Cerebellar nuclear complex (tissue), 1 donor: ENCODE results near the gene NDUFS7.

ENCODE experiments used
- DNase-seq, 2 experiments: peaks; one replicate each; lab custom pipeline; 2025; lab: John Stamatoyannopoulos, UW

Gene NDUFS7

DNA sequence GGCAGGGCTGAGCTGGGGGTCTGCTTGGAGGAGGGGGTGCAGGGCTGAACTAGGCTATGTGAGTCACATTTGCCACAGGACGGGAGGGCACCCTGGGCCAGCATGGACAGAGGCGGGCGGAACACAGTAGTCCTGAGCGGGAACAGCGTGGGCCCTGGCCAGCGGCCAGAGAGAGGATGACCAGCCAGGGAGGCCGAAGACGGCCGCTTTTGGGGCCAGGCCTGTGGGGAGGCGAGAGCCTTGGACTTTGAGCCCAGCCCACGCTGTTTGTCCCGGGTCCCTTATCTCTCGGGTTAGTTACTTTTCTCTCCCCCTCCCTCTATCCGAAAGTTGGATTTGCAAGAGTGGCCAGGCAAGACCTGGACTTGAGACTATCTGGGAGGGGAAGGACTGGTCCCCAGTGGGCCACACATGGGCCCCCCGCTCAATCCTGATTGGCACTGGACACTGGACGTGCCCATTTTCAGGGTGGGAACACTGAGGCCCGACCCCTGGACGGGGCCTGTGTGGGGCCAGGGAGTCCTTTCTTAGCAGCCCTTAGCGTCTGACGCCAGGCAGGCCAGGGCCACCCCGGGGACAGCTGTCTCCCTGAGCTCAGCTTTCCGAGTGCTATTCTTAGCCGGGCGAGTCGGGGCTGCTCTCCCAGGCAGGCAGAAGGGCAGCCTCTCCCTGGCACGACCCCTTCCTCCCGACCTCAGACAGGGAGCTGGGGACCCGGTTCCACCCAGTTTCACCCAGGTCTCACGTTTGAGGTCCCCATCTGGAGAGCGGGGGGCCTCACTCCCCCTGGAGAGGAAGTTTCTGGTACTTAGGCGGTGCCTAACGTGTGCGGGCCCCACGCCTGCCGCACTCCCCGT is 16.8 kb downstream of the NDUFS7 start:
- peak in 1 of 2 experiments; percentile 40 for DNase-seq

DNA sequence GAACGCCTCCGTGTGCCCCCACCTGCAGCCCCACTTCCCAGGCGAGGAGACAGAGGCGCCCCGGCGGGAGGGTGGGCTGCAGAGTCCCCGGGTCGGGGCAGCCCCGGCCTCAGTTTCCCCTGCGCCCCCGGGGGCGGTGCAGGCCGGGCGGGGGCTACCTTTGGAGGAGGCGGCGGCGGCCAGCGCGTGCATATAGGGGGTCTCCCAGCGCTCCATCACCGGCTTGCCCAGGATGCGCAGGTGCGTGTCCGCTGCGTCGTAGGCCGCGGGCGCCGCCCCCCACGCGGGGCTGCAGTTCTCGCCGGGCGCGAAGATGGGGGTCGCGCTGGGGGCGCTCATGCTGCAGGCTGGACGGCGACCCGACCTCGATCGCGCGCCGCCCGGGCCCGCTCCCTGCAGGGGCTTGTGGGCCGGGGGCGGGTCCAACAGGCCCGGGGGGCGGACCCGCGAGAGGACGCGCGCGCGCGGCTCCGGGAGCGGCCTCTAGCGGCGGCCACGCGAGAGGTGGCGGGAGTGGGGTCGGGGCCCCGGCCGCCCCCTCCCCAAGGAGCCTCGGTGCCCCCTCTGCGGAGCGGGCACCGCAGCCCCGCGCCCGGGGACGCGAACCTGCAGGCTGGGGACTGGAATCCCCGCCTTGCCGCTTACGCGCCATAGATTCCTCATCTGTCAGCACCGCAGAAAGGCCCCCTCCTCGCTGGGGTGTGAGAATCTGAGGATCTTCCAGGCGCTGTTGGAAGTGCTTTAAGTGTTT is 17.6 kb downstream of the NDUFS7 start, which contains the start of gene GAMT:
TSS of gene GAMT (minus strand) at position 405 of the 751 bp plus-strand sequence. CDS start at position 339, 66 bp downstream.
- no peak for DNase-seq

DNA sequence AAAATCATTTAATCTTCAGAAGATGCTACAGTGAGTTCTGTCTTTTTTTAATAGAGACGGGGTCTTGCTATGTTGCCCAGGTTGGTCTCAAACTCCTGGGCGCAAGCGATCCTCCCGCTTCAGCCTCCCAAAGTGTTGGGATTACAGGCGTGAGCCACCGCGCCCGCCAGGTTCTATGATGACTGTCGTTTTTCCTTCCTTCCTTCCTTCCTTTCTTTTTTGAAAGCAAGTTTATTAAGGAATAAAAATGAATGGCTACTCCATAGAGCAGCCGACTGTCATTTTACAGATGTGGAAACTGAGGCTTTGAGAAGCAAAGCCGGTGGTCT is 18.1 kb downstream of the NDUFS7 start:
- no peak for DNase-seq

DNA sequence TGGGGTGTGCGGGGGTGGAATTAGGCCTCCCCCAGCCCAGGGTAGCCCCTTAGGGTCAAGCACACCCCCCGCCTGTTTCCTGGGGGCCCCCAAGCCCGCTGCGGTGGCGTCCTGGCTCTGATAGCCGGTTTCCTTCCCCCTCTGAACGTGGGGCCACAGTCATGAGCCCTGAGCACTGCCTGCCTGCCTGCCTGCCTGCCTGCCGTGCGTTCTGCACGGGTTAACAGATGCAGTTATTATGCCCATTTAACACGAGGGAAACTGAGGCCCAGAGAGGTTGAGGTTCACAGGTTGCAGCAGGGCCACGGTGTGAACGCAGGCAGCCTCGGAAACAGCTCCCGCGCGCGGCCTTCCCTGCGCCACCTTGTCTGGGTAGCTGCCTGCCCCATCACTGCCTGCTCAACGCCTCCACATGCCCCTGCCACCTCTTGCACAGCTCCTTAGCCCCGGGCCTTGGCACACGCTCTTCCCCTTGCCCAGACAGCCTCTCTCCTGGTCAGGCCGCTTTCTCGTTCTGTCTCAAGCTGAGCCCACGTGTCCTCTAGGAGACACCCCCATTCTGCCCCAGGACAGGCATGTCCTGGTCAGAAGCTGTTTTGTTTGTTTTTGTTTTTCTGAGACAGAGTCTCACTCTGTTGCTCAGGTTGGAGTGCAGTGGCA is 18.8 kb downstream of the NDUFS7 start:
- no peak for DNase-seq

DNA sequence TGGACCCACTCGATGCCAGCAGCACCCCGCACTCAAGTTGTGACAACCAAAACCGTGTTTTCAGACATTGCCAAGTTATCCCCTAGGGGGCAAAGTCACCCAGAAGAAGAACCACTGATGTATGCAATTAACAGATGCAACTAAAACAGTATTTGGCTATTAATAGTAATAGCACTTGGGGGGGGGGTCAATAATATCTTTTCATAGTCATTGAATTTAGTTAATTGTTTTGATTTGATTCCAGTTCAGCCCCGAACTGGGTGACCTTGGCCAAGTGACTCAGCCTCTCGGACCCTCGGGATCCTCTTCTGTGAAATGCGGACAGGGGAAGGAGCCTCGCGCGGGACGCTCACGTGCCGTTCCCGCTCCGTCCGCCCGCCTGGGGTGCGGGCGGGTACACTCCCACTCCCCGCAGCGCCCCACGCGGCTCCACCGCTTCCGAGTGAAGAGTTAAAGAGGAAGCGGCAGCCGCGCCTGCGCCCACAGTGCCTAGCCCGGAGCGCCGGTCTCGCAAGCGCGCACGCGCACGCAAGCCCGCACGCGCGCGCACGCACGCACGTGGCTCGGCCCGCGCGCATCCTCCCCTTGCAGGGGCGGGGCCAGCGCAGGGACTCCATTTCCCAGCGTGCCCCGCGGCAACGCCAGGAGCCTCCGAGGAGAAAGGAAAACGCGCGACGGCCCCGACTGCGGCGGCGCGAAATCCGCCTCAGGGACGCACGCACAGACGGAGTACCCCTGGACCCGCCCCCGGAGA is 23.2 kb downstream of the NDUFS7 start:
- peak; percentile 82 to 88 for DNase-seq

DNA sequence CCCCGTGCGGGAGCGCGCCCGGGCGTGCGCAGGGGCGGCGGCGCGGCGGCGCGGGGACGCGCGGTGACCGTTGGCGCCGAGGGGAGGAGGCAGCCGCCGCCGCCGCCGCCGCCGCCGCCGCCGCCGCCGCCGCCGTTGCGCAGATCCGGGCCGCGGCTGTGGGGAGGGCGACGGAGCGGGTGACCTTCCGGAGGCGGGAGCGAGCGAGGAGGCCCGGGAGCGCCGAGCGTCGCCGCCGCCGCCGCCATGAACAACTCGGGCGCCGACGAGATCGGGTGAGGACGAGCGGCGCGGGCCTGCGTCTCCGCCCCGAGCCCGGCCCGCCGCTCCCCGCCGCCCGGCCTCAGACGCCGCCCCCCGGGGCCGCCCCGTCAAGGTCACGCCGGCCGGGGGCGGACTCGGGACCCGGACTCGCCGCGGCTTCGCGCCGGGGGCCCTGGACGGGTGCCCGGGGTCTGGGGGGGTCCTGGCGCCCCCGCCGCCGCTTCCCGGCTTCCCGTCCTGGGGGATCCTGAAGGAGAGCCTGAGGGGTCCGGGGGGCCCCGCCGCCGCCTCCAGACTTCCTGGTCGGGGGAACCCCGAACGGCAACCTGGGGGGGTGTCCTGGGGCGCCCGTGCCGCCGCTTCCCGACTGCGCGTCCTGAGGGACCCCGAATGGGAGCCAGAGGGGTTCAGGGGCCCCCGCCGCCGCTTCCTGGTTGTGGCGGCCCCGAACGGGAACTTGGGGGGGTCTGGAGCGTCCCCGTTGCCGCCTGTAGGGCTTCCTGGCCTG is 24.0 kb downstream of the NDUFS7 start, which contains the start of gene DAZAP1:
TSS of gene DAZAP1 (plus strand) at position 59 of the 772 bp plus-strand sequence. CDS start at position 247, 188 bp downstream.
- DNase-seq: no peak

DNA sequence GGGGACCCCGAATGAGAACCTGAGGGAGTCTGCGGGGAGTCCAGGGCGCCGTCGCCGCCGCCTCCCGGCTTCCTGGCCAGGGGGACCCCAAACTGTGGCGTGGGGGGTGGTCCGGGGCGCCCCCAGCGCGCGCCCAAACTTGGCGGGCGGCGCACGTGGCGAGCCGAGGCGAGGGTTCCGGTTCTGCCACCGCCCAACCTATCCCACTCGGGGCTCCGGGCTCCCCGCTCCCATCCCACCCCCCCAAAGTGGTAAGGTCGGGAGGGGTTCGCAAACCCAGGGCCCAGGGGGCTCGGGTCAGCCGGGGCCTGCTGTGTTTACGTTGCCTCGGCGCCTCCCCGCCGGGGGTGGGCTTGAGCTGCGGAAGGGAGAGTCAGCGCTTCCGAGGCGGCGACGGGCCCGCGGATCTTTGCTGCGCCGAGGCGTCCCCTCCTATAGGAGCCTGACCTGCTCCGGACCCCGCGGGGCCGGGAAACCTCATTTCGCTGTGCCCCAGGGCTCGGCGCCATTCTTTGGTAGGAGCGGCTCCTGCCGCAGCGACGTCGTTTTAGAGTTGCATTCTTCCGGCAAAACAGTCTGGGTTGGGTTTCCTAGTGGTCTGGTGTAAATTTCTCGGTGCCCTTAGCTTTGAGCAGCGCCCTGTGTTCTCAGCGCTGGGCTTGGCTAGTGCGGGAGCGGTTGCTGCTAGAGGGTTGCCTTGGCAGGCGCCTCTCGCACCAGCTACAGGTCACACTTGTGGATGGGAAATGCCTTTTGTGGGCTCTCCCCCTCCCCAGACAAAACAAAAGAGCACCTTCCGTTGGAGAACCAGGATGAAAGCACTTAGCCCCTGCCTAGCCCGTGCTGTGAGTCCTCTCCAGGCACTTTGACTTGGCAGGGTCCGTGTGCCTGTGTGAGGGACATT is 24.8 kb downstream of the NDUFS7 start:
- no peak for DNase-seq

DNA sequence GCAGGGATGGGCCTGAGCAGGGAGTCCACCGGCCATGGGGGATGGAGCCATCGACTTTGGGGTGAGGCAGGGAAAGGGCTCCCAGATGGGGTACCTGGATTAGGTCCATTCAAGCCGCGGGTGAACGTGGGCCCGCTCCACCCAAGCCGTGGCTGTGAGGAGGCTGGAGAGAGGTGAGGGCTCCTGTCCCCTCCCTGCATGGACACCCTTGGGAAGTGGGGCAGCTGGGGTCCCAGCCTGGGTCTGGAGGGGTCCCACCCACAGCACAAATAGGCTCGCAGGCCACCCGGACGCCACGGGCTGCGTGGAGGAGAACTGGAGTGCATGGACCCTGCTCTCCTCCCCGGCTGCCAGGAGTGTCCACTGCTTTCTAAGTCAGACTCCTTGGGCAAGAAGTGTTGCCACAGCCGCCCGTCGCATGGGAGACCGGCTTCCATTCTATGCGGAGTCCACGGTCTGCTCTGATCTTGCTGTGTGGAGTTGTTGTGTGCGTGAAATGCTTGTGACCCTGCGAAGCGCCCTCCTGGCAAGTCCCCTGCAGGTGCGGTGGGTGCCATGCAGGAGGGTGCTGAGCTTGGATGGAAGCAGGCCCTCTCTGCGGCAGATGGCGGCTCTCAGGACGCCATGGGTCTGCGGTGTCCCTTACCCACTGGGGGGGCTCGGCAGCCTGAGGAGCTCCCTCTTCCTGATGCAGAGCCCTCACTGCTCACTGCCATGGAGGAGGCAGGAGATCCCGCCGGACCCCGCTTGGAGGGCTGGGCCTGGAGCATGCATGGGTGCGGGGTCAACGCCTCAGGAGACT is 25.7 kb downstream of the NDUFS7 start:
- DNase-seq: no peak

DNA sequence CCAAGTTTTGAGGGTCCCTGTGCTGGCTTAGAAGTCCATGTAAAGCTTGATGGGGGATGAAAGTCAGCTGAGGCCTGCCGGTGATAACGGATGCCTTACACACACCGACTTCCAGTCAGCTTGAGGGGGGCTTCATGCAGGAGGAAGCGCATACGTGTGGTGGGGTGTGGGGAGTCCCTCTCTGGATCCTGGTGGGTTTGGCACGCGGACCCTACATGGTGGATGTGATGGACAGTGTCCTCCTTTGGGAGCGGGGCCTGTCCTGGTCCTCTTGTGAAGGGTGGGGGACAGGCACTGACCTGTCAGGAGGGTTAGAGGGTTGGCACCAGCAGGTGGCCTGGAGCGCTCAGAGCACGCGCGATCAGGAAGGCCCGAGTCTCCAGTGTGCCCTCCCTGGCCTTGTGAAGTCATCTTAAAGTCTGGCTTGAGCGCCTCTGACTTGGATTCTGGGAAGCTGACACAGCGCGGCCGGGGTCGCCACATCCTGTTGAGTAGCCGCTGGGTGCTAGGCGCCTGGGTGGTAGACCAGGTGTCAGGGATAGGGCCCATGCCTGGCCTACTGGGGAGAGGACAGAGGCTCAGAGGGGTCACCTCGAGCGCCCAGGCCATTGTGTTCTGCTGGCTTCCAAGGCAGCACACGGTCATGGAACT is 26.6 kb downstream of the NDUFS7 start:
- no peak for DNase-seq

DNA sequence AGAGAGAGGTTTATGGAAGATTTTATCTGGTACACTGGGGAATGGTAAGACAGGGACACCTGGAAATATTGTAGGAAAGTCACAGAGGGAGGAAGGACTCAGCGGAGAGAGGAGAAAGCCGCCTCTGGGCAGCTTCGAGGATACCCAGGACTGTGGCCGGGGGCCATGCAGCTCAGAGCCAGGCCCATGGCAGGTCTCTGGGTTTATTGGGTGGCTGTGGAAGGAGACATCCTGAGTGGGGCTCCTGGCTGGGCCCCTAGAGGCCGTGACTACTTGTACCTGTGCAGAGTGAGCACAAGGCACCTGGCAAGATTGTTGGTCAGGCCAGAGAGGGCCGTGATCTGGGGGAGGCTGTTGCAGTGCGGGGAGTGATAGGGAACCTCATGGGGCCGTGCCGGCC is 27.1 kb downstream of the NDUFS7 start:
- DNase-seq: no peak

DNA sequence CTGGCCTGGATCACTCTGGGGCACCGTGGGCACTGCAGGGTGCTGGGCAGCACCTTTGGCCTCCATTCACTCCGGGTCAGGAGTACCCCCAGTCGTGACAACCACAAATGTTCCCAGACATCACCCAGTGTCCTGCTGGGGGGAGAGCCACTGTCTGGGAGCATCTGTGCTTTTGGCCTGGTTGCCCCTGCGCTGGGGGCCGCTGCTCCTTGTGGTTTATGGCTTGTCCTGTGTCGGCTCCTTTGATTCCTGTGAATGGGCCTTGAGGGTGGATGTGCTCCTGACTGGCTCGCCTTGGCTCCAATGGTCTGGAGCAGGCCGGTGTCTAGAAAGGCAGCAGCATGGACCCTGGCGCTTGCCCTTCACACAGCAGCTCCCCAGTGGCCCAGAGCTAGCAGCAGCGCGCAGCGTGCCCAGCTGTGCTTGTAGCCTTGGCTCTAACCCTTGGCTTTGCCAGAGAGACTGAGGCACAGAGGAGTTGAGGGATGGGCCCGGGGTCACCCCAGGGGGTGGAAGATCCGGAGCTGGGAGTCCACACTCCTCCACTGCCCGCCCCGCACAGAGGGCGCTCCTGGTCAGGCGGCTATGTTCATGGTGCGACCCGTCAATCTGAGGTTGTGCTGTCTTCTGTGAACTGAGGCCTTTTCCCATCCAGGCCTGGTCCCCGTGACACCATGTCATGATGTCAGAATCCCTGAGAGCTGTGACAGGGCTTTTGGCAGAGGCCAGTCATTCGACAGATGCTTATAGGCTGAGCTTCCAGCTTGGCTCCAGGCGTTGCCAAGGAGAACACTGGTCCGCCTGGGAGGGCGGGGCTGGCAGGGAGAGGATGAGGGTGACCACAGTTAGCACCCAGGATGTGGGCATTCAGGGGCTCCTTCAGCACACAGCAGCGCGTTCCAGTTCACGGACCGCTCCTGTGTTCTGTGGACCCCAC is 27.8 kb downstream of the NDUFS7 start:
- DNase-seq: peak; percentile 36 to 71

DNA sequence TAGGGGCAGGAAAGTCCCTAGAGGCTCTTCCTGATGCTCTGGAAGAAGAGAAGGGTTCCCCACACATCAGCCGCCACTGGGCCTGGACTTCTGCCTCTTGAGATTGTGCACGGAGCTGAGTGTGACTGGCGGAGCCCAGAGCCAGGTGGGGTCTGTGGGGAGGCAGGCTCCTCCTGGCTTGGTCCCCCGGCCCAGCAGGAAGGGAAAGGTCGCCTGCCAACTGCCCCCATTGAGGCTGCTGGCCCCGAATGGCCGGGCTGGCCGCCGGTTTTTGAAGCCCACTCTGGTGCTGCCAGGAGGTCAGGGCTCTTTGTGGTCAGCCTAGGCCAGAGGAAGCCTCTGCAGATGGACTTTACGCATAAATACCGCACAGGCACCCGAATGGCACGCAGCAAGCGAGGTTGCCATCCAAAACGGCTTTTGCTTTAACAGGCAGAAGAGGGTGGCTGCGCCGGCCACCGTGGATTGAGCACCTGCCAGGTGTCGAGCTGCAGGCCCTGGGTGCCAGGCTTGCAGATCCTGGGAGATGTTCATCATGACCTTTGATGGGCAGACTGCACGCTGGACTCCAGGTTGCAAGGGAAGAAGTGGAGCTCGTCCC is 28.7 kb downstream of the NDUFS7 start:
- DNase-seq: no peak

DNA sequence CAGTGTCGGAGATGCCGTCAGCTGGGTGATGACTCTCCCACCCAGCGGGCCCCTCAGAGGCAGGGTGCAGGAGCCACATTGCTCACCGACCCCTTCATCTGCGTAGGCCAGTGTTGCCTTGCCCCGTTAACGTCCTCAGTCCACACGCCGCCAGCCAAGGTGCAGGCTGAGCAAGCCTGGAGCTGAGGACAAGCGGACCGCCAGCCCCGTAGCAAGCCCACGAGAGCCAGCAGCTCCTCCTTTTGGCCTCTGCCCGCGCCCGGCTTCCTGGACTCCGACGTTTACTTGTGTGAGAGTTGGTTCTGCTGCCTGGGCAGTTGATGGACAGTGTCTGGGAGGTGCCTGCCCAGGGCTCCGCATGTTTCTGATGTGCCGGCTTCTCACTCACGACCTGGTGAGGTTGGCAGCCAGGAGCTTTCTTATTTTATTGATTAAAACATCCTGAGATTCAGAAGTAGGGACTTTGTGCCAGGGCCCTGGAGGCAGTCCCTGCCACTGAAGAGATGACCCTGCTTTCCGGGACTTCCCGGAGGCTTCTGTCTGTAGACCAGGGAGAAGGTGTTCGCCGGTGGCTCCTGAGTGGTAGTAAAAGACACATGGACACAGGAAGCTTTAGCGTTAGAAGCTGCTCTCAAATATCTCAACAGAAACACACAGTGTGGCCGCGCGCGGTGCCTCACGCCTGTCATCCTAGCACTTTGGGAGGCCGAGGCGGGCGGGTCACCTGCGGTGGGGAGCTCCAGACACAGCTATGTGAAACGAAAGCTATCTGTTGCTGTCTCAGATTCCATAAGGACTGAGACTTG is 29.5 kb downstream of the NDUFS7 start:
- DNase-seq: no peak

DNA sequence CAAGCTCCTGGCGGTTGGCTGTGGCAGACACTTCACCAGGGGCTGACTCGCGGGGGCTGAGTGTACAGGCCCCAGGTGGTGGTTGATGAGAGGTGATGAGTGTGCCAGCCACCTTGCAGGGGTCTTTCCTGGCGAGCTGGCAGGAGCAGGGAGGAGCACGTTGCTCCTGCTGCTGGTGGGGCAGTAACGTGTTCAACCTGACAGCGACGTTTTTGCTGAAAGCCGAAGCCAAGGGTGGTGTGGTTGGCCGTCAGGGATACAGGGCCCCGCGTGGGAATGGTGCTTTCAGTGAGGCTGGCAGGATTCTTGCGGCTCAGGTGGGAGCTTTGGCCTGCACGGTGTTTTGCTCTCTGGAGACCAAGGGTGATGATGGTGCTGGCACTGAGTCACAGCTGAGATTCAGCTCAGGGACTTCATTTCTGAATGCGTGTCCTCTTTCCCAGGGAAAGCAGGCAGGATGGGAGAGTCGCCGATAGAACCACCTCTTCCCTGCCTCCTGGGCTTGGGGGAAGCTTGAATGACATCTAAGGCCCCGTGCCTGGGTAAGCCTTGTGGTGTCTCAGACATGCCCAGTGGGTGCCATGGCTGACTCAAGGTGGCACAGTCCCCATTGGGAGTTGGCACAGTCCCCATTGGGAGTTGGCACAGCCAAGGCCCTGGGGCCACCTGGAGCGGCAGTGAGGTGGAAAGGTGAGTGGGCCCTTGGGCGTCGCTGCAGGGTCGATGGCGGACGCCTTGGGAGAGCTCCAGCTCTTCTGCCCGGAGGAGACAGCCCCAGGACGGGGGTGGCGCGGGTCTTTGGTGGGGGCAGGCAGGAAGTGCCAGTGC is 32.5 kb downstream of the NDUFS7 start:
- no peak for DNase-seq

DNA sequence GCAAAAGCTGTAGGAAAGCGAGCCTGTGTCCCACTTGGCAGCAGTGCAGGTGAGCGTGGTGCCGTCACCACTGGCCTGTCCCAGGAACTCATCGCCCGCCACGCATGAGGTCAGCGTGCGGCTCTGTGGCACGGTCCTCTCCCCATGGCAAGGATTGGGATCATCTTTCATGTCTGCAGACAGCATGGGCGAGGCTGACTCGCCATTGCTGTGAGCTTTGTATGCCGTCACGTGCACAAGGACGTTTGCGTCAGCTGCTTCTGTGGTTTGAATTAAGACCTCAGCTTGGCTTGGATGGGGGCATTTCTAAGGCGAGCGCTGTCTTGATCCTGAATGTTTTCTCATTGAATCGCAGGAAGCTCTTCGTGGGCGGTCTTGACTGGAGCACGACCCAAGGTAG is 33.4 kb downstream of the NDUFS7 start:
- no peak for DNase-seq
